ENCODE data around the gene C5orf15. TPM values are rescaled to one million over a fixed set of nuclear protein-coding genes. Genes with fewer than 3 reads are reported as not detected.
"Not testable (repeated sequence)": the region's sequence is repeated elsewhere in the genome, so short reads cannot be mapped to it uniquely, and the experiment has no call there.

The C5orf15 gene
- total RNA-seq, 4 donors from 2014 or later, result 26.0 to 64.8 (median 35.4) TPM

- 80 to 90% methylated on average over 7 of the region's 7 CpGs for WGBS, 2 donors
- no peak for TF ChIP-seq POLR2A (IDR thresholded peaks at IDR 0.05)
- TF ChIP-seq, protein P1, sequence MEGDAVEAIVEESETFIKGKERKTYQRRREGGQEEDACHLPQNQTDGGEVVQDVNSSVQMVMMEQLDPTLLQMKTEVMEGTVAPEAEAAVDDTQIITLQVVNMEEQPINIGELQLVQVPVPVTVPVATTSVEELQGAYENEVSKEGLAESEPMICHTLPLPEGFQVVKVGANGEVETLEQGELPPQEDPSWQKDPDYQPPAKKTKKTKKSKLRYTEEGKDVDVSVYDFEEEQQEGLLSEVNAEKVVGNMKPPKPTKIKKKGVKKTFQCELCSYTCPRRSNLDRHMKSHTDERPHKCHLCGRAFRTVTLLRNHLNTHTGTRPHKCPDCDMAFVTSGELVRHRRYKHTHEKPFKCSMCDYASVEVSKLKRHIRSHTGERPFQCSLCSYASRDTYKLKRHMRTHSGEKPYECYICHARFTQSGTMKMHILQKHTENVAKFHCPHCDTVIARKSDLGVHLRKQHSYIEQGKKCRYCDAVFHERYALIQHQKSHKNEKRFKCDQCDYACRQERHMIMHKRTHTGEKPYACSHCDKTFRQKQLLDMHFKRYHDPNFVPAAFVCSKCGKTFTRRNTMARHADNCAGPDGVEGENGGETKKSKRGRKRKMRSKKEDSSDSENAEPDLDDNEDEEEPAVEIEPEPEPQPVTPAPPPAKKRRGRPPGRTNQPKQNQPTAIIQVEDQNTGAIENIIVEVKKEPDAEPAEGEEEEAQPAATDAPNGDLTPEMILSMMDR (IDR thresholded peaks at IDR 0.05), result no peak
Observed at GRCh38 chr5:133980652-133981051, 12.2 kb upstream of the C5orf15 start.

GRCh38 chr5:133978943-133979342 is 10.5 kb upstream of the C5orf15 start:
- no peak for DNase-seq (ENCODE audit: low spot score in 2 of 2)
- intact Hi-C loops (cut with DNase I; ENCODE audit: low total_unique reads), result no loop called here
- WGBS, 2 donors, result 90 to 98% methylated on average over 3 of the region's 3 CpGs
- TF ChIP-seq, protein P1 (IDR thresholded peaks at IDR 0.05), result no peak
- no peak for TF ChIP-seq POLR2A (IDR thresholded peaks at IDR 0.05)
- H3K4me3 ChIP-seq (ENCODE audit: low read depth, poor library complexity, severe bottlenecking), result no peak overlapping the region

More at GRCh38 chr5:133980652-133981051, 12.2 kb upstream of the C5orf15 start:
- H3K4me3 ChIP-seq (ENCODE audit: low read depth, poor library complexity, severe bottlenecking), result no peak overlapping the region
- no peak for DNase-seq (ENCODE audit: low spot score in 2 of 2)
- intact Hi-C loops (cut with DNase I; ENCODE audit: low total_unique reads), result loop anchor here (10.0 kb wide), 1 partner anchor 866 kb away; no protein-coding TSS in a partner anchor

GRCh38 chr5:133977858-133978257 is 9.4 kb upstream of the C5orf15 start:
- TF ChIP-seq, protein P1 (IDR thresholded peaks at IDR 0.05), result no peak
- TF ChIP-seq POLR2A (IDR thresholded peaks at IDR 0.05), result no peak
- 58 to 60% methylated on average over 1 of the region's 1 CpG for WGBS, 2 donors
- no peak for DNase-seq (ENCODE audit: low spot score in 2 of 2)
- intact Hi-C loops (cut with DNase I; ENCODE audit: low total_unique reads), result no loop called here
- no peak overlapping the region for H3K4me3 ChIP-seq (ENCODE audit: low read depth, poor library complexity, severe bottlenecking)

- 74 to 78% methylated on average over 5 of the region's 5 CpGs for WGBS, 2 donors
- intact Hi-C loops (cut with DNase I; ENCODE audit: low total_unique reads), result no loop called here
- TF ChIP-seq POLR2A (IDR thresholded peaks at IDR 0.05), result no peak
- TF ChIP-seq, protein P1 (IDR thresholded peaks at IDR 0.05), result no peak
- DNase-seq (ENCODE audit: low spot score in 2 of 2), result no peak
- H3K4me3 ChIP-seq (ENCODE audit: low read depth, poor library complexity, severe bottlenecking), result no peak overlapping the region
Observed at GRCh38 chr5:133977161-133977787, 8.8 kb upstream of the C5orf15 start.

DNA sequence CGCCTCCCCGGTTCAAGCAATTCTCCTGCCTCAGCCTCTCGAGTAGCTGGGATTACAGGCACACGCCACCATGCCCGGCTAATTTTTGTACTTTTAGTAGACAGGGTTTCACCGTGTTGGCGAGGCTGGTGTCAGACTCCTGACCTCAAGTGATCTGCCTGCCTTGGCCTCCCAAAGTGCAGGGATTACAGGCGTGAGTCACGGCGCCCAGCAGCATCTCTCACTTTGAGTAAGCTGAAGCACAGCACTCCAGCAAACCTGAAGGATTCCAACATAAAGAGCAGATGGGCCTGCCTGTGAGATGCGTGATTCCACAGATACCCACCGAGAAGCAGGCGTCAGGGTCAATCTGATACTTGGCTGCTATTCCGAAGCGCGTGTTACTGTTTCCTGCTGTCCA is 7.1 kb upstream of the C5orf15 start:
- H3K4me3 ChIP-seq (ENCODE audit: low read depth, poor library complexity, severe bottlenecking); intact Hi-C loops (cut with DNase I; ENCODE audit: low total_unique reads); DNase-seq (ENCODE audit: low spot score in 2 of 2): not testable (repeated sequence)
- 97% methylated on average over 16 of the region's 16 CpGs for WGBS, 2 donors

GRCh38 chr5:133974142-133974541 is 5.7 kb upstream of the C5orf15 start:
- no peak overlapping the region for H3K4me3 ChIP-seq (ENCODE audit: low read depth, poor library complexity, severe bottlenecking)
- intact Hi-C loops (cut with DNase I; ENCODE audit: low total_unique reads), result no loop called here
- DNase-seq (ENCODE audit: low spot score in 2 of 2), result no peak
- 92% methylated on average over 6 of the region's 6 CpGs for WGBS, 2 donors
- TF ChIP-seq, protein P1 (IDR thresholded peaks at IDR 0.05), result no peak
- TF ChIP-seq POLR2A (IDR thresholded peaks at IDR 0.05), result no peak

Measured in lower leg skin (tissue), 4 donors.